Measurements from ENCODE around the gene KLK2. TPM values are rescaled to one million over a fixed set of nuclear protein-coding genes. Genes with fewer than 3 reads are reported as not detected.

KLK2 gene
- total and polyA plus RNA-seq, 2 of the 8 experiments (the other 6 are each of a cell fraction or from before 2014, with no cell fraction given), result 0.20 TPM; not detected in 1

DNA sequence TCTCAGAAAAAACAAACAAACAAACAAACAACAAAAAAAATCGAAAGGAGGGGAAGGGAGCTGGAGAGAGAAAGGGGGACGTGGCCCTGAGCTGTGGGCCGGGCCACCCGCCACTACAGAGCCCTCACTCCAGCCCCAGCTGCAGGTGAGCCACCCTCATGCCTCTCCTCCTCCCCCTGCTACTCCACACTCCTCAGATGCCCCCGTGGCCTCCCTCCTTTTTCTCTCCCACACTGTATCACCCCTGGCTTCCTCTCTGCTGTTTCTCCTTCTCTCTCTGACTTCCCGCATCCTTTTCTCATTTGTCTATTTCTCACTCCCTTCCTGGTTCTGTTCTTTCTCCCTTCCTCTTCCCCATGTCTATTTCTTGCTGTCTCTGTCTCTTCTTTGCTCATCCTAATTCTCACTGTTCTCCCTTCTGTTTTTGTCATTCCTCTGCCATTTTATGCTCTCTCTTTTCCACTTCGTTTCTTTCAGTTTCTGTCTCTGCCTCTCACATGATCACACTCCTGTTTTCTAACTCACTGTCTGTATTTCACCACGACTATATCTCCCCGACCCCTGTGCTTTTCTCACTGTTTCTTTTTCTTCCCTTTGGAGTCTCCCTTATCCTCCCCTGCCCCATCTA is 2.7 kb downstream of the KLK2 start:
- POLR2A ChIA-PET (ENCODE audit: partially characterized antibody), result interaction anchor here (1.8 to 4.1 kb wide), 3 partner anchors 72 to 80 kb away, joined by 4 to 16 read pairs (median 15); no protein-coding TSS in a partner anchor
- no peak overlapping the region for H2BK5ac ChIP-seq (ENCODE audit: low read depth, low read length)
- no peaks in the 10 kb centered on the region for H3K79me1 ChIP-seq (ENCODE audit: low read depth, low read length)
- no peak overlapping the region for H3K18ac ChIP-seq (ENCODE audit: extremely low read depth, low read length)
- H3K4me3 ChIP-seq (ENCODE audit: extremely low read depth in 1 of 4, insufficient read depth in 2 of 4, low read depth in 3 of 4, low read length in 4 of 4), result no peak overlapping the region
- no peak overlapping the region for H2AK5ac ChIP-seq (ENCODE audit: low read depth, low read length)
- H3K27ac ChIP-seq (ENCODE audit: low read depth, low read length), result no peak overlapping the region
- H3K79me2 ChIP-seq (ENCODE audit: control insufficient read depth in 1 of 2, insufficient read depth in 2 of 2, low read length in 2 of 2), result no peaks in the 10 kb centered on the region
- H2AFZ ChIP-seq (ENCODE audit: low read length), result no peak overlapping the region; the same call in 1 of the 2 replicates
- no peak overlapping the region for H4K5ac ChIP-seq (ENCODE audit: insufficient read length, low read depth, low read length)
- TF ChIP-seq RBBP5 (IDR thresholded peaks at IDR 0.05; ENCODE audit: borderline replicate concordance, low read depth, low read length), result no peak
- TF ChIP-seq JUN (IDR thresholded peaks at IDR 0.05; ENCODE audit: low read depth, low read length), result no peak
- no peak overlapping the region for H4K8ac ChIP-seq (ENCODE audit: extremely low read depth, insufficient read depth, low read length)
- no peak overlapping the region; a peak in 1 of 7 replicates for H3K9ac ChIP-seq (replicated peaks in 1 of 4; ENCODE audit: extremely low read depth in 1 of 4, low read depth in 3 of 4, low read length in 3 of 4)
- peaks cover 0 to 12% (median 3%) of the 10 kb centered on the region in 4 experiments; a peak in 3 of 7 replicates for H3K4me1 ChIP-seq (replicated peaks in 1 of 4; ENCODE audit: control insufficient read depth in 3 of 4, insufficient read depth in 4 of 4, low read length in 3 of 4)
- no peak overlapping the region for H2BK15ac ChIP-seq (ENCODE audit: low read length)
- no peaks in the 10 kb centered on the region for H3K9me3 ChIP-seq (ENCODE audit: insufficient read depth in 2 of 2, low read depth in 1 of 2, low read length in 1 of 2)
- no peak overlapping the region for H3K14ac ChIP-seq (ENCODE audit: insufficient read length)
- no peak overlapping the region for H2BK20ac ChIP-seq (ENCODE audit: low read length)
- H3K23me2 ChIP-seq (ENCODE audit: low read depth, low read length), result peaks cover 5% of the 10 kb centered on the region; the same call in 1 of the 2 replicates
- no peak overlapping the region for H3K4ac ChIP-seq (replicated peaks; ENCODE audit: insufficient read length, low read depth, low read length)
- DNase-seq (ENCODE audit: low read depth in 1 of 2, low spot score in 2 of 2) (no peak), FAIRE-seq (no peak)
- H4K91ac ChIP-seq (replicated peaks; ENCODE audit: insufficient read length, low read length), result no peak overlapping the region
- 74% methylated on average over 5 of the region's 9 CpGs; no CpG with 5 or more reads in 1 of the 2 experiments for WGBS, 2 experiments (ENCODE audit: extremely low coverage in 1 of 2, insufficient coverage in 1 of 2, insufficient read length in 1 of 2, insufficient replicate concordance in 2 of 2, low coverage in 1 of 2, low lambda C conversion rate in 2 of 2, missing lambda C conversion rate in 1 of 2)
- H2BK12ac ChIP-seq (ENCODE audit: low read depth, low read length), result no peak overlapping the region
- H3K4me2 ChIP-seq (ENCODE audit: insufficient read depth in 1 of 2, low read depth in 2 of 2, low read length in 2 of 2), result no peak overlapping the region
- H3K27me3 ChIP-seq (replicated peaks in 1 of 4; ENCODE audit: control insufficient read depth in 3 of 4, extremely low read depth in 1 of 4, insufficient read depth in 3 of 4, low read length in 3 of 4), result peaks cover 0 to 3% (median 1%) of the 10 kb centered on the region in 4 experiments; a peak in 3 of 7 replicates
- CTCF ChIA-PET (ENCODE audit: partially characterized antibody), result interaction anchor here (0.7 to 1.7 kb wide), 2 partner anchors 46 to 1315 kb away, joined by 3 to 6 read pairs; no protein-coding TSS in a partner anchor
- H3K23ac ChIP-seq (ENCODE audit: insufficient read length), result no peak overlapping the region
- H3K56ac ChIP-seq (replicated peaks; ENCODE audit: insufficient read length, low read depth, low read length), result no peak overlapping the region
- H4K20me1 ChIP-seq (replicated peaks in 1 of 2; ENCODE audit: control insufficient read depth in 1 of 2, insufficient read depth in 2 of 2, low read length in 2 of 2), result no peaks in the 10 kb centered on the region
- no peaks in the 10 kb centered on the region for H3K36me3 ChIP-seq (ENCODE audit: control insufficient read depth in 2 of 4, insufficient read depth in 4 of 4, low read length in 3 of 4)
- H2BK120ac ChIP-seq (replicated peaks; ENCODE audit: low read depth, low read length), result no peak overlapping the region
